Ovary (tissue), 9 donors: ENCODE data around the gene MRNIP. TPM values are rescaled to one million over a fixed set of nuclear protein-coding genes. Genes with fewer than 3 reads are reported as not detected.
A peak's percentile ranks its signal among the peaks of the same experiment; 100 is the strongest.
"Not testable (repeated sequence)": the region's sequence is repeated elsewhere in the genome, so short reads cannot be mapped to it uniquely, and the experiment has no call there.

Experiments used
- DNase-seq, 5 donors: peaks; one replicate each; pipeline ENCODE4 v3.0.0-alpha.2; 2019 to 2020
- H3K27ac ChIP-seq, 2 donors: fragments of 200-600 bp; one replicate each; pipeline versions ENCODE4 v1.5.1 to v1.8.0; 2019 to 2022
- H3K27me3 ChIP-seq: fragments of 200-600 bp; one replicate; pipeline ENCODE4 v1.8.0; 2022
- H3K36me3 ChIP-seq: fragments of 200-600 bp; sonication (generic); one replicate; pipeline ENCODE4 v1.5.1; 2019
- H3K4me1 ChIP-seq: one replicate; pipeline ENCODE4 v1.8.1; 2013; ENCODE audit warnings: mild to moderate bottlenecking, moderate library complexity; ENCODE audit not compliant: insufficient read depth
- H3K4me3 ChIP-seq: fragments of 200-600 bp; sonication (generic); one replicate; pipeline ENCODE4 v1.5.1; 2017
- H3K9me3 ChIP-seq, 2 donors: fragments of 200-600 bp in 1 of 2; sonication (generic) in 1 of 2; one replicate each; pipeline versions ENCODE4 v1.5.1 to v1.8.1; 2013 to 2019; ENCODE audit warnings: mild to moderate bottlenecking in 1 of 2, moderate library complexity in 1 of 2
- CTCF ChIP-seq, 3 donors: fragments of 450-650 bp in 2 of 3; fragments of 200-600 bp in 1 of 3; IDR thresholded peaks; one replicate each; pipeline versions ENCODE4 v1.5.1 to v1.8.0; 2016 to 2022; ENCODE audit warnings: antibody characterized with exemption in 3 of 3, mild to moderate bottlenecking in 1 of 3
- EP300 ChIP-seq: sonication (generic); formaldehyde crosslinking; IDR thresholded peaks from one replicate; pipeline ENCODE4 v1.6.1; 2017; ENCODE audit warnings: antibody characterized with exemption
- POLR2A ChIP-seq: fragments of 450-650 bp; IDR thresholded peaks from one replicate; pipeline ENCODE4 v1.6.1; 2017; ENCODE audit warnings: antibody characterized with exemption, mild to moderate bottlenecking, moderate library complexity
- whole genome bisulfite sequencing, 3 donors: extraction: QIAGEN DNeasy Blood & Tissue Kit in 1 of 3; methylation state at CpG; one replicate each; pipeline versions ENCODE4 v1.1.5 to v1.1.7; 2013 to 2017; 5-methylcytosine and 5-hydroxymethylcytosine counted together
- intact Hi-C, 4 donors: fragments of 100-400 bp; cut with DNase I; formaldehyde crosslinking; loops; one replicate each; pipeline versions ENCODE4 v1.11.0 to v1.15.1; 2022 to 2023
- polyA plus RNA-seq, 2 donors: library from polyadenylated mRNA; stranded (reverse); fragments of 200-250 nt in 1 of 2; fragments of 350-450 nt in 1 of 2; fragmentation: Illumina TruSeq in 1 of 2; extraction: RNeasy Lipid Tissue Mini Kit (QIAGEN cat#74804) in 1 of 2; gene quantifications; one replicate each; pipeline ENCODE4 v1.2.3, GENCODE V29; 2013 to 2014
- total RNA-seq, 7 donors: library from RNA; depleted of rRNA in 2 of 7; stranded (reverse); fragments of >200 nt in 2 of 7; fragmentation: NEBNext Ultra II Directional in 3 of 7; extraction: Animal tissue kit (Norgen Biotek cat#: 25700) in 3 of 7; gene quantifications; one replicate each; pipeline versions ENCODE4 v1.1.0 to v1.2.4, GENCODE V29; 2016 to 2023
- donor health status: DM: no; HTN: no; CAD: no; lungs with moderate emphysema.
- donor health status: DM: no; HTN: no; CAD: no.
- donor health status: Bipolar disorder and iron deficiency.
- donor health status: DM: yes; HTN: yes; CAD: no.
- donor health status: DM: no; HTN: no; CAD: no.
- donor health status: DM: yes; HTN: yes; CAD: no.

Gene MRNIP
- total and polyA plus RNA-seq, 9 donors: 26.9 to 61.1 (median 50.3) TPM

GRCh38 chr5:179874136-179874535 is 15.5 kb upstream of the MRNIP start:
- intact Hi-C loops: no loop called here
- no peaks in the 10 kb centered on the region for H3K4me1 ChIP-seq
- no peak for DNase-seq
- H3K9me3 ChIP-seq: no peaks in the 10 kb centered on the region
- no peaks in the 10 kb centered on the region for H3K27me3 ChIP-seq
- no peak overlapping the region for H3K27ac ChIP-seq
- no peak for TF ChIP-seq CTCF (IDR thresholded peaks at IDR 0.05)
- TF ChIP-seq POLR2A: no peak
- no peak for TF ChIP-seq EP300
- 84 to 92% (median 88%) methylated on average over 3 of the region's 3 CpGs for WGBS, 3 donors
- H3K4me3 ChIP-seq: no peak overlapping the region
- no peaks in the 10 kb centered on the region for H3K36me3 ChIP-seq

DNA sequence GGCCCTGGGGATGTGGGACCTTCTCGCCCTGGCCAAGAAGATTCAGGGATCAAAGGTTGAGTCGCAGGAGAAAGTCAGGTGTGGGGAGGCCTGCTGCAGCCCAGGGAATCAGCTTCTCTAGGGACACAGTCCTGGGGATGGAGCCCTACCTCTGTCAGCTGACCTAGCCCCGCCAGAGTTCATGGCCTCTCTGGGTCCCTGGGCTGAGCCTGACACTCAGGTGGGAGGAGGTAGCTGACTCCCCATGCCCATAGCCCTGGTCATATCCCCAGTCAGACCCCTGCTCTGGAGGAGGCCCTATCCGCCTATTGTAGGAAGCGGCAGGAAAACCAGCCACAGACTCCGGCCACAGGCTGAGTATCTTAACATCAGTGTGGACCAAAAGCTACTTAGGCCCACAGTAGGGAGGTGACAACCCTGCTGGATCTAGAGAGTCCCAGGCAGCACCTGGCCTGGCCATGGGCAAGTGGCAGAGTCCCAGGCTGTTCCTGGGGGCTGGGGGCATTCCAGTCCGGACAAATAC is 15.0 kb upstream of the MRNIP start:
- Histone ChIP-seq H3K9me3 (no peaks in the 10 kb centered on the region), H3K36me3 (no peaks in the 10 kb centered on the region), H3K4me1 (no peaks in the 10 kb centered on the region), H3K27me3 (no peaks in the 10 kb centered on the region), H3K27ac (no peak overlapping the region), H3K4me3 (no peak overlapping the region)
- intact Hi-C loops: no loop called here
- no peak for DNase-seq
- no peak for TF ChIP-seq CTCF (IDR thresholded peaks at IDR 0.05)
- TF ChIP-seq EP300: no peak
- TF ChIP-seq POLR2A: no peak
- 93 to 97% (median 95%) methylated on average over 7 of the region's 7 CpGs for WGBS, 3 donors

- H3K4me3 ChIP-seq: no peak overlapping the region
- no peak for DNase-seq
- H3K36me3 ChIP-seq: no peaks in the 10 kb centered on the region
- H3K9me3 ChIP-seq: no peaks in the 10 kb centered on the region
- no peaks in the 10 kb centered on the region for H3K4me1 ChIP-seq
- peak overlapping the region in 1 of 2 donors; percentile 48 for H3K27ac ChIP-seq
- TF ChIP-seq EP300 (no peak), CTCF (IDR thresholded peaks at IDR 0.05) (no peak), POLR2A (no peak)
- intact Hi-C loops: no loop called here
- H3K27me3 ChIP-seq: no peaks in the 10 kb centered on the region
- WGBS, 3 donors: 85 to 92% (median 88%) methylated on average over 14 of the region's 14 CpGs
Observed at GRCh38 chr5:179872828-179873575, 14.4 kb upstream of the MRNIP start.

DNA sequence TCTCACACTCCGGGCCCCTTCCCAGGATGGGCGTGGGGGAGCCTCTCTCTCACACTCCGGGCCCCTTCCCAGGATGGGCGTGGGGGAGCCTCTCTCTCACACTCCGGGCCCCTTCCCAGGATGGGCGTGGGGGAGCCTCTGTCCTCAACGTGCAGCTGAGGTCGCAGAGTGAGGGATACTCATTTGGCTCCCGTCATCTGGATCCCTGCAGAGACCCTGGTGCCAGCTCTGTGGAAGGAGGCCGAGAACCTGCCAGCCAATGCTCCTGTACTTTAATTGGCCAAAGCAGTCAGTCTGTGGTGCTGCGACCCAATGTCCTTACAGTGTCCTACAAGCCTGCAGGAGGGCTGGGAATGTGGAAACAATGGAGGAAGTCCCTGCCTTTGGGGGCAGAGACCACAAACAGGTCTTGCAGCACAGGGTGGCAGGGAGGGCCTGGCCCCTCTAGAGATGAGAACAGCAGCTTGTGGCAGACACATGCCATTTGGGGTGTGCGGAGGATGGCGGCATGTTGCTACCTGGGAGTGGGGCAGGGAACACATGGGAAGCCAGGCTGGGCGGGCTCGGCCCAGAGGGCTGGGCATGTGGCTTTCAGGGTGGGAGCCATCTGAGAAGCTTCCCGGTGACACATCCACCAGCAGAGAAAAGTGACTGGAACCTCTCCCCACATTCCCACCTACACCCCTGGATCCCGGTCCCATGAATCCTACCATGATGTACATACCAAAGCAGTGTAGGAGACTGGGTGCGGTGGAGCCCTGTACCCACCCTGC is 13.6 kb upstream of the MRNIP start:
- TF ChIP-seq EP300 (no peak), POLR2A (no peak), CTCF (IDR thresholded peaks at IDR 0.05) (no peak)
- WGBS, 3 donors: 57 to 67% (median 62%) methylated on average over 12 to 15 of the region's 18 CpGs
- Histone ChIP-seq H3K4me3 (no peak overlapping the region), H3K9me3 (no peaks in the 10 kb centered on the region), H3K36me3 (no peaks in the 10 kb centered on the region), H3K4me1 (no peaks in the 10 kb centered on the region), H3K27ac (peak overlapping the region in 1 of 2 donors; percentile 48), H3K27me3 (no peaks in the 10 kb centered on the region)
- peak in 1 of 5 donors; percentile 33 for DNase-seq
- intact Hi-C loops: no loop called here

GRCh38 chr5:179871533-179871932 is 12.9 kb upstream of the MRNIP start:
- H3K4me1 ChIP-seq, H3K27me3 ChIP-seq, H3K9me3 ChIP-seq, H3K36me3 ChIP-seq, H3K4me3 ChIP-seq, intact Hi-C loops, H3K27ac ChIP-seq: not testable (repeated sequence)
- DNase-seq: peak; percentile 38 to 71 (median 59)
- WGBS, 3 donors: 35 to 37% (median 35%) methylated on average over 11 to 14 of the region's 14 CpGs
